Measurements from ENCODE around the gene FOXL3.

The FOXL3 gene

DNA sequence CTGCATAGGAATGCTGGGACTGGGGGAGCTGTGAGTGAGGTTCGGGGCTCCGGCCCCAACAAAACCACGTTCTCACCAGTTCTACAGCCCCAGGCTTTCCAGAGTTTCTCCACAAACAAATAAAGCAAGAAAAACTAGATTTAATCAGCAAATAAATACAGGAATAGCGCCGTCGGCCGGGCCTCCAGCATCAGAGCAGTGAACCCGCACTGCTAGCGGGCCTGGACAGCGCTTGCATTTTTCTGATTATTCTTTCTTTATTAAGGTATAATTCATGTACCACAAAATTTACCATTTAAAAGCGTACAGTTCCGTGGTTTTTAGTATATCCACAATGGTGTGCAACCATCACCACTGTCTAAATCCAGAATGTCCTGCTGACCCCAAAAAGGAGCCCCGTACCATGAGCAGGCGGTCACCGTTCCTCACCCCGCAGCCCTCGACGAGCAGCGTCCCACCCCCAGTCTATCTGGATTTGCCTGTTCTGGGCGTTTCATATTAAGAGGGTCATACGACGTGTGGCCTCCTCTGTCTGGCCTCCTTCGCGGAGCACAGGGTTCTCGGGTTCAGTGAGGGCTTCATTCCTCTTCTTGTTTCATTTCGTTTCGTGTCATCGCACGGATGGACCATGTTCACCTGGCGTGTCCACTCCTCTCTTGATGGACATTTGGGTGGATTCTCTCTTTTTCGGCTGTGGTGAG lies 35.5 kb upstream of the FOXL3 start:
- Histone ChIP-seq H3K4me3 (ENCODE audit: low read depth, low read length) (no peak overlapping the region), H3K4me1 (ENCODE audit: control insufficient read depth, insufficient read depth, low read length) (no peaks in the 10 kb centered on the region), H3K9me3 (ENCODE audit: control insufficient read depth, insufficient read depth, low read depth, low read length) (no peaks in the 10 kb centered on the region; the same call in 1 of the 2 replicates), H3K27ac (ENCODE audit: extremely low read depth, low read depth, low read length) (no peak overlapping the region), H3K36me3 (ENCODE audit: control insufficient read depth in 2 of 2, insufficient read depth in 1 of 2, low read length in 2 of 2) (peaks cover 3 to 18% of the 10 kb centered on the region in 2 experiments; a peak in 2 of 3 replicates)
- ChIA-PET CTCF (no interaction called here), POLR2A (no interaction called here)
- TF ChIP-seq, protein P1, sequence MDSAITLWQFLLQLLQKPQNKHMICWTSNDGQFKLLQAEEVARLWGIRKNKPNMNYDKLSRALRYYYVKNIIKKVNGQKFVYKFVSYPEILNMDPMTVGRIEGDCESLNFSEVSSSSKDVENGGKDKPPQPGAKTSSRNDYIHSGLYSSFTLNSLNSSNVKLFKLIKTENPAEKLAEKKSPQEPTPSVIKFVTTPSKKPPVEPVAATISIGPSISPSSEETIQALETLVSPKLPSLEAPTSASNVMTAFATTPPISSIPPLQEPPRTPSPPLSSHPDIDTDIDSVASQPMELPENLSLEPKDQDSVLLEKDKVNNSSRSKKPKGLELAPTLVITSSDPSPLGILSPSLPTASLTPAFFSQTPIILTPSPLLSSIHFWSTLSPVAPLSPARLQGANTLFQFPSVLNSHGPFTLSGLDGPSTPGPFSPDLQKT (IDR thresholded peaks at IDR 0.05; ENCODE audit: borderline replicate concordance, low read depth, low read length): no peak
- TF ChIP-seq, protein P2, sequence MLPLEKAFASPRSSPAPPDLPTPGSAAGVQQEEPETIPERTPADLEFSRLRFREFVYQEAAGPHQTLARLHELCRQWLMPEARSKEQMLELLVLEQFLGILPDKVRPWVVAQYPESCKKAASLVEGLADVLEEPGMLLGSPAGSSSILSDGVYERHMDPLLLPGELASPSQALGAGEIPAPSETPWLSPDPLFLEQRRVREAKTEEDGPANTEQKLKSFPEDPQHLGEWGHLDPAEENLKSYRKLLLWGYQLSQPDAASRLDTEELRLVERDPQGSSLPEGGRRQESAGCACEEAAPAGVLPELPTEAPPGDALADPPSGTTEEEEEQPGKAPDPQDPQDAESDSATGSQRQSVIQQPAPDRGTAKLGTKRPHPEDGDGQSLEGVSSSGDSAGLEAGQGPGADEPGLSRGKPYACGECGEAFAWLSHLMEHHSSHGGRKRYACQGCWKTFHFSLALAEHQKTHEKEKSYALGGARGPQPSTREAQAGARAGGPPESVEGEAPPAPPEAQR (tag by site-specific recombination; IDR thresholded peaks at IDR 0.05): no peak
- TF ChIP-seq ZNF549 (tag by site-specific recombination; IDR thresholded peaks at IDR 0.05) (no peak), KLF8 (tag by site-specific recombination; IDR thresholded peaks at IDR 0.05) (no peak), ZNF510 (tag by site-specific recombination; IDR thresholded peaks at IDR 0.05; ENCODE audit: insufficient replicate concordance) (no peak), ZBTB7A (tag by site-specific recombination; IDR thresholded peaks at IDR 0.05; ENCODE audit: low read depth) (no peak)
- TF ChIP-seq, protein P3, sequence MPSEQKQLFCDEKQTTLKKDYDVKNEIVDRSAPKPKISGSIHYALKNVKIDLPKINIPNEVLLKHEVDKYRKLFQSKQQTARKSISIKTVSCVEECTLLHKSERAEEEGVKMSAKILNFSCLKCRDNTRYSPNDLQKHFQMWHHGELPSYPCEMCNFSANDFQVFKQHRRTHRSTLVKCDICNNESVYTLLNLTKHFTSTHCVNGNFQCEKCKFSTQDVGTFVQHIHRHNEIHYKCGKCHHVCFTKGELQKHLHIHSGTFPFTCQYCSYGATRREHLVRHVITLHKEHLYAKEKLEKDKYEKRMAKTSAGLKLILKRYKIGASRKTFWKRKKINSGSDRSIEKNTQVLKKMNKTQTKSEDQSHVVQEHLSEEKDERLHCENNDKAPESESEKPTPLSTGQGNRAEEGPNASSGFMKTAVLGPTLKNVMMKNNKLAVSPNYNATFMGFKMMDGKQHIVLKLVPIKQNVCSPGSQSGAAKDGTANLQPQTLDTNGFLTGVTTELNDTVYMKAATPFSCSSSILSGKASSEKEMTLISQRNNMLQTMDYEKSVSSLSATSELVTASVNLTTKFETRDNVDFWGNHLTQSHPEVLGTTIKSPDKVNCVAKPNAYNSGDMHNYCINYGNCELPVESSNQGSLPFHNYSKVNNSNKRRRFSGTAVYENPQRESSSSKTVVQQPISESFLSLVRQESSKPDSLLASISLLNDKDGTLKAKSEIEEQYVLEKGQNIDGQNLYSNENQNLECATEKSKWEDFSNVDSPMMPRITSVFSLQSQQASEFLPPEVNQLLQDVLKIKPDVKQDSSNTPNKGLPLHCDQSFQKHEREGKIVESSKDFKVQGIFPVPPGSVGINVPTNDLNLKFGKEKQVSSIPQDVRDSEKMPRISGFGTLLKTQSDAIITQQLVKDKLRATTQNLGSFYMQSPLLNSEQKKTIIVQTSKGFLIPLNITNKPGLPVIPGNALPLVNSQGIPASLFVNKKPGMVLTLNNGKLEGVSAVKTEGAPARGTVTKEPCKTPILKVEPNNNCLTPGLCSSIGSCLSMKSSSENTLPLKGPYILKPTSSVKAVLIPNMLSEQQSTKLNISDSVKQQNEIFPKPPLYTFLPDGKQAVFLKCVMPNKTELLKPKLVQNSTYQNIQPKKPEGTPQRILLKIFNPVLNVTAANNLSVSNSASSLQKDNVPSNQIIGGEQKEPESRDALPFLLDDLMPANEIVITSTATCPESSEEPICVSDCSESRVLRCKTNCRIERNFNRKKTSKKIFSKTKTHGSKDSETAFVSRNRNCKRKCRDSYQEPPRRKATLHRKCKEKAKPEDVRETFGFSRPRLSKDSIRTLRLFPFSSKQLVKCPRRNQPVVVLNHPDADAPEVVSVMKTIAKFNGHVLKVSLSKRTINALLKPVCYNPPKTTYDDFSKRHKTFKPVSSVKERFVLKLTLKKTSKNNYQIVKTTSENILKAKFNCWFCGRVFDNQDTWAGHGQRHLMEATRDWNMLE (tag by site-specific recombination; conservative IDR thresholded peaks at IDR 0.05; ENCODE audit: low read depth): no peak

DNA sequence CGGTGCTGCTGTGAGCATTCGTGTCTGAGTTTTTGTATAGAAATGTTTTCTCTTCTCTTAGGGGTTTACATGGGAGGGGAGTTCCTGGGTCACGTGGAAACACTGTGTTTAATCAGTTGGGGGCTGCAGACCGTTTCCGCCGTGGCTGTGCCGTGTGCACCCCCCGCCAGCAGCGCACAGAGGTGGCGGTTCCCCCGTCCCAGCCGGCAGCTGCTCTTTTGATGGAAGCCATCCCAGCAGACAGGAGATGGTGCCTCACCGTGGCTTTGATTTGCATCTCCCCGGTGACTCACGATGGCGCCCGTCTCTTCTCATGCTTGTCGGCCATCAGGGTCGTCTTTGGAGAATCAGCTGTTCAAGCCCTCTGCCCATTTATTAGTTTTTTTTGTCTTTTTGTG lies 34.9 kb upstream of the FOXL3 start:
- H3K9me3 ChIP-seq (ENCODE audit: control insufficient read depth, insufficient read depth, low read depth, low read length): no peaks in the 10 kb centered on the region; the same call in 1 of the 2 replicates
- POLR2A ChIA-PET: no interaction called here
- no peak for TF ChIP-seq ZNF830 (tag by site-specific recombination; IDR thresholded peaks at IDR 0.05; ENCODE audit: low read depth)
- TF ChIP-seq ZFHX2 (tag by site-specific recombination; conservative IDR thresholded peaks at IDR 0.05): no peak
- no peak for TF ChIP-seq ZNF239 (tag by site-specific recombination; IDR thresholded peaks at IDR 0.05)
- no peak for TF ChIP-seq ZNF155 (tag by site-specific recombination; IDR thresholded peaks at IDR 0.05)
- TF ChIP-seq ZNF133 (tag by site-specific recombination; IDR thresholded peaks at IDR 0.05): no peak
- TF ChIP-seq ZNF23 (tag by site-specific recombination; IDR thresholded peaks at IDR 0.05; ENCODE audit: borderline replicate concordance): no peak
- TF ChIP-seq, protein P4, sequence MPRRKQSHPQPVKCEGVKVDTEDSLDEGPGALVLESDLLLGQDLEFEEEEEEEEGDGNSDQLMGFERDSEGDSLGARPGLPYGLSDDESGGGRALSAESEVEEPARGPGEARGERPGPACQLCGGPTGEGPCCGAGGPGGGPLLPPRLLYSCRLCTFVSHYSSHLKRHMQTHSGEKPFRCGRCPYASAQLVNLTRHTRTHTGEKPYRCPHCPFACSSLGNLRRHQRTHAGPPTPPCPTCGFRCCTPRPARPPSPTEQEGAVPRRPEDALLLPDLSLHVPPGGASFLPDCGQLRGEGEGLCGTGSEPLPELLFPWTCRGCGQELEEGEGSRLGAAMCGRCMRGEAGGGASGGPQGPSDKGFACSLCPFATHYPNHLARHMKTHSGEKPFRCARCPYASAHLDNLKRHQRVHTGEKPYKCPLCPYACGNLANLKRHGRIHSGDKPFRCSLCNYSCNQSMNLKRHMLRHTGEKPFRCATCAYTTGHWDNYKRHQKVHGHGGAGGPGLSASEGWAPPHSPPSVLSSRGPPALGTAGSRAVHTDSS (tag by site-specific recombination; IDR thresholded peaks at IDR 0.05): no peak
- no peak for TF ChIP-seq ZNF776 (tag by site-specific recombination; IDR thresholded peaks at IDR 0.05; ENCODE audit: borderline replicate concordance)
- TF ChIP-seq KLF10 (tag by site-specific recombination; IDR thresholded peaks at IDR 0.05): no peak
- no peak for TF ChIP-seq ZNF48 (tag by site-specific recombination; IDR thresholded peaks at IDR 0.05)
- TF ChIP-seq GLIS2 (tag by site-specific recombination; IDR thresholded peaks at IDR 0.05): no peak
- no peak for TF ChIP-seq GFI1B (tag by site-specific recombination; IDR thresholded peaks at IDR 0.05)
- no peak for TF ChIP-seq ZNF292 (tag by site-specific recombination; IDR thresholded peaks at IDR 0.05; ENCODE audit: borderline replicate concordance, low read depth)
- TF ChIP-seq, protein P5, sequence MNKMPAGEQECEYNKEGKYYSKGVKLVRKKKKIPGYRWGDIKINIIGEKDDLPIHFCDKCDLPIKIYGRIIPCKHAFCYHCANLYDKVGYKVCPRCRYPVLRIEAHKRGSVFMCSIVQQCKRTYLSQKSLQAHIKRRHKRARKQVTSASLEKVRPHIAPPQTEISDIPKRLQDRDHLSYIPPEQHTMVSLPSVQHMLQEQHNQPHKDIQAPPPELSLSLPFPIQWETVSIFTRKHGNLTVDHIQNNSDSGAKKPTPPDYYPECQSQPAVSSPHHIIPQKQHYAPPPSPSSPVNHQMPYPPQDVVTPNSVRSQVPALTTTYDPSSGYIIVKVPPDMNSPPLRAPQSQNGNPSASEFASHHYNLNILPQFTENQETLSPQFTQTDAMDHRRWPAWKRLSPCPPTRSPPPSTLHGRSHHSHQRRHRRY (tag by site-specific recombination; IDR thresholded peaks at IDR 0.05): no peak
- TF ChIP-seq ZNF223 (tag by site-specific recombination; IDR thresholded peaks at IDR 0.05): no peak
- TF ChIP-seq, protein P6, sequence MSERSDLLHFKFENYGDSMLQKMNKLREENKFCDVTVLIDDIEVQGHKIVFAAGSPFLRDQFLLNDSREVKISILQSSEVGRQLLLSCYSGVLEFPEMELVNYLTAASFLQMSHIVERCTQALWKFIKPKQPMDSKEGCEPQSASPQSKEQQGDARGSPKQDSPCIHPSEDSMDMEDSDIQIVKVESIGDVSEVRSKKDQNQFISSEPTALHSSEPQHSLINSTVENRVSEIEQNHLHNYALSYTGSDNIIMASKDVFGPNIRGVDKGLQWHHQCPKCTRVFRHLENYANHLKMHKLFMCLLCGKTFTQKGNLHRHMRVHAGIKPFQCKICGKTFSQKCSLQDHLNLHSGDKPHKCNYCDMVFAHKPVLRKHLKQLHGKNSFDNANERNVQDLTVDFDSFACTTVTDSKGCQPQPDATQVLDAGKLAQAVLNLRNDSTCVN (tag by site-specific recombination; optimal IDR thresholded peaks at IDR 0.05): no peak

More for the DNA sequence above, 34.9 kb upstream of the FOXL3 start:
- H3K36me3 ChIP-seq (ENCODE audit: control insufficient read depth in 2 of 2, insufficient read depth in 1 of 2, low read length in 2 of 2): peaks cover 3 to 23% of the 10 kb centered on the region in 2 experiments; a peak in 2 of 3 replicates
- H3K4me3 ChIP-seq (ENCODE audit: low read depth, low read length): no peak overlapping the region
- CTCF ChIA-PET: no interaction called here
- H3K4me1 ChIP-seq (ENCODE audit: control insufficient read depth, insufficient read depth, low read length): no peaks in the 10 kb centered on the region
- H3K27ac ChIP-seq (ENCODE audit: extremely low read depth, low read depth, low read length): no peak overlapping the region
